Colon (tissue), 2 donors: ENCODE data around the gene PPP1R1B.

Experiments
- FAIRE-seq: peaks from 2 replicates; lab custom pipeline; 2012; peaks lifted over from hg19 to GRCh38; lab: Jason Lieb, UNC
- donor health status: control.
- donor health status: control.

PPP1R1B gene

DNA sequence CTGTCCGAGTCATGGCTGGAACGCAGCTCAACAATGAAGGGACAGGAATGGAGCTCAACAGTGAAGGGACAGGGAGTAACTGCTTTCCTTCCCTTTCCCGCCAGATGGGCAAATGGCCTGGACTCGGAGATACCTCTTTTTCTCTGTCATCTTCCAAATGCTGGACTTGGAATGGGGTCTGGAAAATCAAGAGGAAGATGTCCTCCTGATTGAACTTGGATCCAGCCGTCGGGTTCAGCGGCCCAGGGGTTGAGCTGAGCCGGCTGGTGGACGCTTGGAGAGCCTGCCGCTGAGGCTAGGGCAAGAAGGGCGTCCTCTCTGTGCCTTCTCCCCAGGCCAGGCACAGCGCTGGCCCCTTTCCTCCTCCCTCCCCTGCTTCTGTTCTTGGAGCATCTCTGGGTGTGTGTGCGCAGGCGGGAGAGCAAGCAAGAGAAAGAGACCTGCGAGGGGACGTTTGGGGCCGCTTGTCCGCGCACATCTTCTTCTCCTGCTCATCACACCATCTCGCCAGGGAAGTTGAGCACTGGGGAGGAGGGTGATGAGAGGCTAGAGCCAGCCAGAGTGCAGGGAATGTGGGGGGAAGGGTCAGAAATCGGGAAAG is 25.7 kb upstream of the PPP1R1B start:
- FAIRE-seq = no peak

DNA sequence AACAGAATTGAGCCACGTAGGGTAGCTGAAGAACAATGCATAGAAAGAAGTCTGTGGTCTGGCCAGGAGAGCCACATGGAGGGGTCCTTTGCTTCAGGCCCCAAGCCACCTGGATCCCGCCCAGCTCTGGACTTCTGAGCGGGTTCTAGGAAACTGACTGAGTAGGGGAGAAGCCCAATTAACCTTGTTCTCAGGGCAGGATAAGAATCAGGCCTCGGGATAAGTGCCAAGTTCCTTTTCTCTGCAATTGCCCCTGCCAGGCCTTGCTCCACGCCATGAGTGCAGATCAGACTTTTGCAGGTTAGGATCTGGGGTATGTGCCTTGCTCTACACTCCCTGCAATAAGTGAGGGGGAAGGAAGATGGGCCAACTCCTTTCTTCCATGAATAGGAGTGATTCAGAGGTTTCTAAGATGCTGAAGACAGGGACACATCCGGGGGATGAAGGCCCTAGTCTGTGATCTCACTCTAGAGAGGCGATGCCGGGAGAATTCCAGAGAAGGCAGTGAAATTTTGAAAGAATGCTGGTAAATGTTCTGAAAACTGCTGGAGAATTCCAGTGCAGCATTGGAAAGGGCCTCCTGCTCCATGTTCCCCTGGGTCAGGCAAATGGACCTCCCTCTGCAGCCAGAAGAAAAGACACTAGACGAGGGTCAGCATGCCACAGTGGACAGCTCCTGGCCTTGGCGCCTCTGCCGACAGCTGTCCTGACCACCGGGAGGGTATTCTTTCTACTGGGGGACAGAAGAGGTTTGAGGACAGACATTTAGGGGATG is 24.8 kb upstream of the PPP1R1B start:
- no peak for FAIRE-seq

DNA sequence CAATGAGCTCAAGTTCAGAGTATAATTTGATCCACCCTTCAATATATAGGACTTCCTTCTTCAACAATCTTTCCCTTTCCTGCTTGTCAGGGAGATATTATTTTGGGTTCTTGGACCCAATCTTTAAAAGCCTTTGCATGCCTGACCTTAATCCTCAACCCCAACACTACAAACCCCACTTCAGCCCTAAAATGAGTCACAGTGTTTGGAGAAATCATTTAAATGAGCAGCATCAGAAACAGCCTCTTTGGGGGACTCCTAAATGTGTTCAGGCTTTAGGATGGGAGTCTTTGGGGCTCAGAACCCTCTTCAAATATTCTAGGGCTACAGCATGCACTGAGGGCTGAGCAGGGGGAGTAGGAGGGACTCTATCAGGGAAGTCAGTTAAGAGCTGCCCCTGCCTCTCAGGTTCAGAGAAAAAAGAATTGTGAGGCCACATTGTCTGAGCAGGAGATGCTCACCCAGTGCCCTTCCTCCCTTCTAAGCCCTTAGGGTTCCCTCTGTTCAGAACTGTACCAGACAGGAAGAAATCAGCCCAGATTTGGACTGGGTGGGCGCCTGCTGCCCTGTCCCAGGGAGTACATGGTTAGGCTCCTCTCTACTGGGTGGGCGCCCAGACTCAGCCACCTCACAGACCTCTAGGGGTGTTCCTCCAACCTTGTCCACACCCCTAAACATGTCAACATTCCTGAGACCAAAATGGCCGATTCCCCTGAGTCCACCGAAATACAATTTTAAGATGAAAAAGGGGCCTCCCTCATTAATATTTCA is 24.0 kb upstream of the PPP1R1B start:
- FAIRE-seq = no peak

DNA sequence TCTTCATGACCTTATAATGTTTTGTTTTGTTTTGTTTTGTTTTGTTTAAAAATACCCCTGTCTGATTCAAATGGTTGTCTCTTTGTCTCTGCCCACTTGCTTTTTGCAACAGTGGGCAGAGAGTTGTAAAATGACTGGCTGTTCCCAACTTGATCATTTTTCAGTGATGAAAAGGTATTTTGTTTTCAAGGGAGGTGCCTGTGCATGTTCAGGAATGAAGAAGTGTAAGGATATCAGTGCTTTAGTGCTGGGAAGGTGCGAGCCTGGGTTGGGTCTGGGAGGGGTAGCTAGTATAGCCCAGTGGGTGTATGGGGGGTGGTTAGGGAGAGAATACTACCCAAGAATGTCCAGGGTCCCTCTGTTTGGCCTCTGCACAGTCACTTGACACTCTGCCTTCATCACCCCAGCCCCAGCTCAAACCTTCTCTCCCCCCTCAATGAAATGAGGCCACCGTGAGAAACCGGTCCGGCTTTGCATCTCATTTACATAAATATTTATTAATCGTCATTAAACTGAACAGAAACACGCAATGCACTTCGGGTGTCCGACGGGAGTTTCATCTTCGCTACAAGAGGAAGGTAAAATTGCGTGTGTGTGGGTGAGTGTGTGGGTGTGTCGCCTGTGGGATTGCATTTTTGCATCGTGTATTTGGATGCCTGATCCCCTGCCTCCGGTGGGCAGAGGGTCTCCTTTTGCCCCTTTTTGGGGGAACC is 23.3 kb upstream of the PPP1R1B start:
- FAIRE-seq = no peak

DNA sequence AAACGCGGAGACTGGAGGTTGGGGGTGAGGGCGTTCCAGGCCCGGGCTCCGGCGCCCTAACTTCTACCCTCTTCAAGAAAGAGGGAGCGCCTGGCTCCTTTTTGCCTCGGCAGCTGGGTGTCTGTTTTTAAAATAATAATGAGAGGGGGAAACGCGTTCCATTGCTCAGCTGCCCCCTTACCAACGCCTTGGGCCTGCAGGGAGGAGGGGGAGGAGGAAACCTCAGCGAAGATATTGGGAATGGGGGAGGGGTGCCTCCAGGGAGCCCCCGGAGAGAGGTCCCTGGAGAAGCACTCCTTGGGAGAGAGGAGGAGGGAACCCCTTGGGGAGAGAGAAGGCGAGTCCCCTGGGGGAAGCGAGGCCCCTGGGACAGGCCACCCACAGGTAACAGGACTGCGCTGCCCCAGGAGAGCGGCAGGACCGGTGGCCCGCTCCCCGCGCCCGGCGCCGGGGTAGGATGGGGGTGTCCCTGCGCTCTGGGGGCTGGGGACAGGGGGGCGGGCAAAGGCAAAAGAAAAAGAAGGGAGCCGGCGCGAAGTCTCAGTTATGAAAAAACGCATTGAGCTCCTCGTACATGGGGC is 21.8 kb upstream of the PPP1R1B start:
- FAIRE-seq = no peak

DNA sequence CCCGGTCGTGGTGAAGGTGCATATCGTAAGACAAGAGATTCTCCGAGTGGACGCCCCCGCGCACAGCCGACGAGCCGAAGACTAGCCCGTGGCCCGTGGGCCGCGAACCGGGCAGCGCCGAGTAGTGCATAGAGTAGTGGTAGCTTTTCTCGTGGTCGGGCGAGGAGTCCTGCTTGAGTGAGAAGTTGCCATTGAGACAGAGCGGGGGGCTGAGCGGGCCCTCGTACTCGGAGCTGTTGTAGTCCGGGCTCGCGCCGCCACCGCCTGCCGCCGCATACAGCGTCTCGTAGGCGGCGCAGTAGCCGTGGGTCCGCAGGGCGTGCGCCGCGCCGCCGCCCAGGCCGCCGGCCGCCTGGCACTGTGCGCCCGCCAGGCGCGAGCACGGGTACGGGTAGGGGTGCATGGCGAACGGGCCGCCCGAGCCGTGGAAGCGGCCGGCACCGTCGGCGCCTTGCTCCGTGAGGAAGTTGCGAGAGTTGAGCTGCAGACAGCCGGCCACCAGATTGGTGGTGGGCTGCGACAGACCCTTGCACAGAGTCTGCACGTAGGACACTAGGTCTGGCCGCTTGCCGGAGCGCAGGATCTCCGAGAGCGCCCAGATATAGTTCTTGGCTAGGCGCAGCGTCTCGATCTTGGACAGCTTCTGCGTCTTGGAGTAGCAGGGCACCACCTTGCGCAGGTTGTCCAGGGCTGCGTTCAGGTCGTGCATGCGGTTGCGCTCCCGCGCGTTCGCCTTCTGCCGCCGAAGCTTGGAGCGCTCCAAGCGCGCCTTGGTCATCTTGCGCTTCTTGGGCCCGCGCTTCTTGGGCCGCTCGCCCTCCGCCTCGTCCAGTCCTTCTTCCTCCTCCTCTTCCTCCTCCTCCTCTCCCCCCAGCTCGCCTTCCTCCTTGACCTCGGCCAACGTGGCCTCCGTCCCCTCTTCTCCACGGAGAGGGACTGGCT is 21.0 kb upstream of the PPP1R1B start:
- no peak for FAIRE-seq

DNA sequence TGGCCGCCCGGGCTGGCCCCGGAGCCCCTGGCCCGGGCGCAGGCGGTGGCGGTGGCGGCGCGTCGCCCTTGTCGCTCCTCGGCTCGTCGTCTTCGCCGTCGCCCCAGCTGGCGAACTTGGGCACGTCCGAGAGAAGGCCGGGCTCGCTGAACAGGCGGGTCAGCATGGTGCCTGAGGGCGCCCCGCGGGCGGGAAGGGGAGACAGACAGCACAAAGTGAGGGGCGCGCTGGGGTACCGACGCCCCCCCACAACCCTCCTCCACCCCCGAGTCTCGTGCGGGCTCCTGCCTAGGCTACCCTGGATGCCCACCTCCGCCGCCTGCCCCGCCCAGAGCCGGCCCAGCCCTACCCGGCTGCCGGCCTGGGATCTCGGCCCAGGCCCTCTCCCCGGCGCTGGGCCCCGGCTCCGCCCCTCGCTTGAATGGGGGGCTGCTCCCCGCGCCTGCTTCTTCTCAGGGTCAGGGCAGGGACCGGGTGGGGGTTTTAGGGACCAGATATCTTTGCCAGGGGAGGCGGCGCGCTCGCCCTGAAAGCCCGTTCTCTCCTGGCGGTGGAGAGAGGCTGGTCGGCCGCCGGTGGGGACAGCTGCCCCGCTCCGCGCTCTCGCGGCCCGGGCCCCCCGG is 20.2 kb upstream of the PPP1R1B start:
- FAIRE-seq = no peak

DNA sequence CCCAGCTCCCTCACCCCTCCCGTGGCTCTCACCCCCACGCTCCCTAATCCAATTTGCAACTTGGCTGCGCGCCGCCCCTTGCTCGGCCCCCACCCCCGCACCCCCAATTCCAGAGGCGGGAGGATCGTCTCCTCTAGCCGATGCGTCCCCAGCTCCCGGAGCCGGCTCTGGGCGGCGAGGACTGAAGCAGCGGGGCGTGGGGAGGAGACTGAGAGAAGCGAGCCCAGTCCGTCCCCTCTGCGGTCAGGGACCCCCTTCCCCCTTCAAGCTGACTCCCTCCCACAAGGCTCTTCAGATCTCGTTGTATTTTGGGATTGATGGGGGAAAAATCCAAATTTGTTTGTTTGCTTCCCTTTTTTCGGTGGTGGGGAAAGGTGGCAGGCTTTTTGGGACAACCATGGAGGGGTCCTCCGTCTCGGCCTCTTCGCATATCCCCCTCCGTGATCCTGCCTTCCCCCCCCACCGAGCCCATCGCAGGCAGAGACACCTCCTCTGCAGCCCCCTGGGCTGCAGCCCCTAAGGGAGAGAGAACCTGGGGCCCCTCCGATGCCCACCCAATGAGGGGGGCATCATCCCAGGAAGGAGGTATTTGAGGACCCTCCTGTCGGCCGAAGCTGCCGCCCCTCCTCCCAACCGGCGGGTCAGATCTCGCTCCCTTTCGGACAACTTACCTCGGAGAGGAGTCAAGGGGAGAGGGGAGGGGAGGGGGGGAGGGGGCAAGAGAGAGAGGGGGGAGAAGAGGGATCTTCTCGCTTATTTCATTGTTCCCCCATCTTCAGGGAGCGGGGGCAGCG is 19.5 kb upstream of the PPP1R1B start:
- FAIRE-seq = no peak

DNA sequence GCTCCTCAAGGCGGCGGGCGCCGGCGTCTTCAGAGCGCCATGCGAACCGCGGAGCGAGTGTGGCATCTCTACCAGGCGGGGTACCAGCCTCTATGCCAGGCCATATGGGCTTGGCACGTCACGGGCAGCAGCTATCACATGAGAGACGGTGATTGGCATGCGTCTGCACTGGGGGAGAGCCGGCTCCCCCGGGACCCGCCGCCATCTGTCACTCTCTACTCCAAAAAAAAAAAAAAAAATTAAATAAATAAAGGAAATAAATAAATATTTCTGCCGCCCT is 19.0 kb upstream of the PPP1R1B start, which contains the start of gene NEUROD2:
TSS of gene NEUROD2 (minus strand) at position 70 of the 280 bp plus-strand sequence. CDS start 1,321 bp downstream, outside the sequence.
- FAIRE-seq = no peak

DNA sequence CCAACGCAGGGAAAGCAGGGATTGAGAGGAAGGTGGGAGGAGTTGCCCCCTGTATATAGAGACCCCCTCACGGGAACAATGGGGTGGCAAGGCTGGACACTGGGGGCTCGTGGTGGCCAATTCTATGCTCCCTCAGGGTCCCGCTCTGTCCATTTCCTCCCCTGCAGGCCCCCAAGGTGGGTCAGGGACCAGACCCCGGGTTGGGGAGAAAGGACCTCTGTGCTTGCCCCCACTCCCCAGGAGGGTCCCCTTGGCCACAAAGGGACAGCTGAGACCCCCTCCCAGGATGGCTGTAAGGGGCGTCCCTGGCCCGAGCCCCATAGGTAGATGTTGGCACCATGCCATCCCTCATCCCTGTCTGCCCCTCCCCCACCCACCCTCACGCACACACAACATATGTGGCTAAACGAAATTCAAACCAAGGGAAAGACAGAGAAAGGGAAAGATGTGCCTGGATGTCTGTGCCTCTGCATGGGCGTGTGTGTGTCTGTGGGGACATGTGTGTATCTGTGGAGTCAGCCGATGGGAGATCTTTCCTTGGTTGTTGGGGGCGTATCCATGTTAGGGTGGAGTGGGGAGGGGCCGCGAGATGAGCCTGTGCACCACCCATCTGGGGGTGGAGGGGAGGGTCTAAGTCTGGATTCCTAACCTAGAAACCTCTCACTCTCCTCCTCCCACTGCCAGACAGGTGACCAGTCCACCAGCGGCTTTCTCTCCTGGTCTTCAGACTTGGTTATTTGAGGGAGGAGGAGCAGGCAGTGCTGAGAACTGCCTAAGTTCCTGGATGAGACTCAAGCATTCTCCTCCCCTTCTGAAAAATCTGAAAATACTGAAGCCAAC is 18.4 kb upstream of the PPP1R1B start:
- FAIRE-seq = no peak

DNA sequence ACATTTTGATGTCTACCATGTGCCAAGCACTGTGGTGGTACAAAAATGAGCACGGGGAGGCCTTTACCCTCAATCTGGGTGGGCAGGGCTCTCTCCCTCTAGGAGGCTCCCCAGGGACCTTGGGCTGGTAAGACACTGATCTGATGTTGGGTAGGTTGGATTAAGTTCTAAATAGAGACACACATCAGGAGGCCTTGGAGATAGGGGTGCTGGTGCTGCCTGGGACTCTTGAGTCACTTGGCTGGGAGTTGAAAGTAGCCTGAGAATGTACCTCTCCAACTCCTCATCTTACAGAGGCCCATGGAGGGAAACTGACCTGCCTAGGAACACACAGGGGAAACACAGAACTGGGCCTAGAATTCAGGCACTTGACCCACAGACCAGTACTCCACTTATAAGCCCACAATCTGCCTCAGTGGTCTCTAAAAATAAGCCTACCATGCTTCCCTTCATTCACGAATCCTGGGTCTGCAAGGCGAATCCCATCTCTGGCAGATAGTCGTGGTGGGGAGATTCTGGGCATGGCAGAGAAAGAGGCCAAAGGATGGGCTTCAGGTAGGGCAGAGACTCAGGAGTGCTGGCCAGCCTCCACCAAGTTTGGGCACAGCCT is 17.2 kb upstream of the PPP1R1B start:
- FAIRE-seq = no peak

DNA sequence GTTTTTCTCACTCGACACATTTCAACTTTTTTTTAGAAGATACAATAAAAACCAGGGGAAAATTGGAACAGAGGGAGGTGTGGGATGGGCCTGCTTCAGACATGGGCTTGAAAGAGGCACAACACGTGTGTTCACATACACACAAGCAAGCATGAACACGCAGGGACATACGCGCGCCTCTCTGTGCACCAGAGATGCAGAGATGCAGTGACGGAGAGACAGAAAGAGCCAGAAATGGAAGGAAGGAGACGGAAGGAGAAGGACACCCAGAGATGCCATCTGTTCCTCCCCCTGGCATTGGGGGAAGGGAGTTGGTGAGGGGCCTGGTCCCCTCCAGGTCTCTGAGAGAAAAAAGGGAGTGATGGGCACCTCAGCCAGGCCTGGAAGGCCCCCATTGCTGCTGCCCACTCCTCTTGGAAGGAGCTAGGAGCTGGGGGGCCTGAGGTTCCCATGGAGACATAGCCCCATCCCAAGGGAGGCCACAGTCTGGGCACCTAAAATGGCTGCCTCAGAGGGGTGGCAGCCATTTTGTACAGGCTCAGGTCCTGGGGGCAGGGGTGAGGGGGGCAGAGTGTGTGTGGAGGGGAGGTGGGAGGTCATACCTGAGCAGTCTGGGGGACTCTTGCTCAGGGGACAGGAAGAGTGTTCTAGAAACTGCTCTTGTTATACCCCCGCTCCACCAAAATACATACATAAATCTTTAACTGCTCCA is 15.2 kb upstream of the PPP1R1B start:
- FAIRE-seq = no peak

DNA sequence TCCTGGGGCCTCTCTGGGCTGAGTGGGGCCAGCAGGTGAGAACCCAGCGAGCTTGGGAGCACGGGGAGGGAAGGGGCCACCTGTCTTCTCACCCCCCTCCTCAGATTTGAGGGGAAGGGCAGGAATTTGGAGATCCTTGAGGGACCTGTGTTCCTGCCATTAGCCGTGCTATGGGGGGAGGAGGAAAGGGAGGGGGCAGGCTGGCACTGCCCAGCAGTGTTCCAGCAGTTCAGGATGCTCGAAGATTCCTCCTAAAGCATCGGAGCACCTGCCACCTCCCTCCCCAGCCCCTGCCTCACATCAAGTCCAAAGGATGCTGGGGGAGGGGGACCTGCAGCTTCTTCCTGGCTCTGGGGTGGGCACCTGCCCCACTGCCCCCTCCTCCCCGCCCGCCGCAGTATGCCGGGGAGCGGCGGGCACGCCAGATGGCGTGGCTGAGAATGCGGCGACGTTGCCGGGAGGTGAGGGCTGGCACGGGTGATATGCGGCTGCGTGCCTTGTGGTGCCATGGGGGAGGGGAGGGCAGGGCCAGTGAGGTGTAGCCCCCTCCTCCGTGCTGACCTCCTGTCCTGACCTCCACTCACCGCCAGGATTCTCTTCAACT is 14.4 kb upstream of the PPP1R1B start:
- FAIRE-seq = no peak

DNA sequence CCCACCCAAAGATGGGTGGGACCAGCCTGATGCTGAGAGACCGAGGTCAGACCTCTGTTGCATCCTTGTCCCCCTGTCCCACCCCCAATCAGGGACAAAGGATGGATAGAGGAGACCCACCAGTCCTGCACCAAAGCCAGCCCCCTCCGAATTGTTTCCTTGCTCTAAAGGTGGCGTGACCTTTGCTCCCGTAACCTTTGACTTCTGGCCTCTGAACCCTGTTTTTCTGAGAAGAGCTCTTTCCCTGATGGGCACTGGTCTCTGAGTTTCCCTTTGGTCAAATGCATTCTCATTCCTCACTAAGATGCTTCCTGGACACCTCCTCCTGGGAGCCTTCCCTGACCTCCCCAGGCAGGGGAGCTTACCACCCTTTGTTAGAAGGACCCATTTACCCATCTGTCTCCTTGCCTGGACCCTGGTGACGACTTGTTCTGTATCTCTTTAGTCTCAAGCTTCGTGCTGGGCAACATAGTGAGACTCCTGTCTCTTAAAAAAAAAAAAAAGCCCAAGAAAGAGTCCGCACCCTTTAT is 13.8 kb upstream of the PPP1R1B start:
- no peak for FAIRE-seq

DNA sequence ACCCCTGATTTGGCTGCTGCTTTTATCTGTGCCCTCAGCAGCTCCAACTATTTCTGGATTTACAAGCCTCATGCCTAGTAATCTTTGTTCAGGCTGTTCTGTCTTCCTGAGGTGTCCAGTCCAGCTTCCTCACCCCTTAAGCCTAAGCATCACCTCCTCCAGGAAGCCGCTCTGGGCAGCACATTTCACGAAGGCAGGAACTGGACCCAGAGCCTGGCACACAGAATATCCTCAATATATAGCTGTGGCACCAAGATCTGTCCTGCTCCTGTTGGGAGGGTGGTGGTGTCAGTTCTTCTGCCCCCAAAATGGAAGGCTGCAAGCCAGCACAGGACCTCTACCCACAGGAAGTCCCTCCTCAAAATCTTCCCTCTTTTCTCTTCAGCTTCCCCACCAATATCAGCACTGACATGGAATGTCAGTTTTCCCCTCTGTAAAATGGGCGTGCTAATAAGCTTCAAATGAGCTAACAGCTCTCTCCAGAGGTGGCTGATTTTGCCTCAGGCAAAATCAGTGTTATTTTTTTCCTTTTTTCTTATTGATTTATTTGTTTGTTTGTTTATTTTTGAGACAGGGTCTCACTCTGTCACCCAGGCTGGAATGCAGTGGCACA is 12.1 kb upstream of the PPP1R1B start:
- FAIRE-seq = no peak

DNA sequence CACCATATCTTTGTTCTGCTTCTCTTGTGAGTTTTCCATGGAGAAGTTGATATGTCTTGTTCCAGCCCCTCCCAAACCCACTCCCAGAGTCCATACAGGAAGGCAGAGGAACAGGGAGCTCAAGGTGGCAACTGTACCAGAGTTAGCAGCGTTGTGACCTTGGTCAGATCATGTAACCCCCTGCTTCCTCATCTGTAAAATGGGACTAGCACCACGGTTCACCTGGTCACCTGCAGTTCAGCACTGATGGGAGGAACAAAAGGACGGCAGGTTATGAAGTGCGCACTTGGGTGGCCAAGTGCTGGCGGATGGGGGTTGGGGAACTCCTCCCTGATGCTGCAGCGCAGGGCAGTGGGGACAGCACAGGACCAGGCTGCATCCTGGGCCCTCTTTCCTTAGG is 11.3 kb upstream of the PPP1R1B start:
- no peak for FAIRE-seq

DNA sequence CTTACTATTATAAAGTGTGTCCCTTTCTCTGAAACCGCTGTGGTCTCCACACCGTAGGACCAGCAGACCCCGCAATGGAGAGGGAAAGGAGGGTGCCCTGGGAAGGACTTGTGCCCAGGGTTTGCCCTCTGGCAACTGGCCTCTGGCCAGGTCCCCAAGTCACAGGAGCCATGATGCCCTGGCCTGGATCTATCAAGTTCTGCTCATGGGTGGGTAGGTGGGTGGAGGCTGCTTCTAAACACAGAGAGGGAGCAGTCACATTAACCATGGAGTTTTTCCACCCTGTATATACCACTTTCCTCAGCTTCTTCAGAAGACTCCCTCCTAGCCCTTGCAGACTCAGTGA is 9.7 kb upstream of the PPP1R1B start:
- no peak for FAIRE-seq
